HepG2 (cell line): Measurements from ENCODE around the gene SMIM14. TPM values are rescaled to one million over a fixed set of nuclear protein-coding genes. Genes with fewer than 3 reads are reported as not detected.

ENCODE experiments used
- ATAC-seq: fragments of 200-7000 bp; cut with Tn5 transposase; 3 replicates; pipeline ENCODE4 v1.9.1; 2020; ENCODE audit warnings: mild to moderate bottlenecking, moderate library complexity
- BruUV-seq: library from RNA; stranded (reverse); fragments of 400-500 nt; replicated peaks from 2 replicates; lab custom pipeline; 2021; lab: Mats Ljungman, UMichigan
- CTCF ChIA-PET: fragments of 300-600 bp; formaldehyde crosslinking; extraction: SDS; loops from one replicate; lab custom pipeline; 2021; ENCODE audit warnings: low total read pairs, inconsistent platforms, low intra/inter-chr PET ratio; lab: Yijun Ruan, JAX
- POLR2A ChIA-PET: fragments of 350-600 bp; sonication (Branson Sonifier 250); formaldehyde crosslinking; loops from one replicate; lab custom pipeline; 2020; ENCODE audit warnings: antibody characterized with exemption, inconsistent platforms; lab: Yijun Ruan, JAX
- DNase-seq: peaks from one replicate; pipeline ENCODE4 v3.0.0-alpha.2; 2015; ENCODE audit warnings: low spot score
- FAIRE-seq: peaks from 3 replicates; lab custom pipeline; 2011; peaks lifted over from hg19 to GRCh38; lab: Jason Lieb, UNC
- H2AFZ ChIP-seq: one replicate; pipeline ENCODE4 v1.6.1; 2011; ENCODE audit warnings: low read length, inconsistent platforms
- H3K27ac ChIP-seq: fragments of 300-600 bp; 3 replicates; pipeline ENCODE4 v1.8.0; 2011; ENCODE audit warnings: mixed run types, mild to moderate bottlenecking, mixed read lengths, low read length, inconsistent platforms; ENCODE audit not compliant: insufficient read depth; ENCODE audit errors: extremely low read length
- H3K27me3 ChIP-seq, 2 experiments: fragments of 200-600 bp in 1 of 2; 2 replicates in 1 of 2; 3 replicates in 1 of 2; pipeline versions ENCODE4 v1.6.0 to v1.8.0; 2011; ENCODE audit warnings: low read length in 2 of 2, mild to moderate bottlenecking in 2 of 2, moderate library complexity in 2 of 2, inconsistent platforms in 1 of 2; ENCODE audit not compliant: insufficient read depth in 2 of 2, control insufficient read depth in 1 of 2
- H3K36me3 ChIP-seq, 2 experiments: fragments of 200-600 bp in 1 of 2; replicated peaks in 1 of 2; 2 replicates in 1 of 2; 3 replicates in 1 of 2; pipeline versions ENCODE4 v1.5.1 to v1.8.0; 2011; ENCODE audit warnings: low read length in 2 of 2, inconsistent platforms in 1 of 2; ENCODE audit not compliant: insufficient read depth in 2 of 2, control insufficient read depth in 1 of 2
- H3K4me1 ChIP-seq: 2 replicates; pipeline ENCODE4 v1.5.1; 2012; ENCODE audit warnings: low read length, inconsistent platforms; ENCODE audit not compliant: insufficient read depth
- H3K4me2 ChIP-seq: 2 replicates; pipeline ENCODE4 v1.6.0; 2011; ENCODE audit warnings: low read depth, low read length, inconsistent platforms
- H3K4me3 ChIP-seq, 3 experiments: fragments of 200-600 bp in 1 of 3; sonication (generic), shearing (Covaris generic) in 1 of 3; replicated peaks in 1 of 3; 2 replicates each; pipeline ENCODE4 v1.5.1; 2011 to 2016; ENCODE audit warnings: low read length in 3 of 3, inconsistent platforms in 2 of 3, low read depth in 2 of 3, mild to moderate bottlenecking in 2 of 3, control low read depth in 1 of 3, mixed read lengths in 1 of 3; ENCODE audit not compliant: insufficient read depth in 1 of 3
- H3K79me2 ChIP-seq: one replicate; pipeline ENCODE4 v1.6.1; 2011; ENCODE audit warnings: low read length, inconsistent platforms; ENCODE audit not compliant: insufficient read depth
- H3K9ac ChIP-seq: 2 replicates; pipeline ENCODE4 v1.6.0; 2011; ENCODE audit warnings: mild to moderate bottlenecking, low read depth, low read length, inconsistent platforms; ENCODE audit not compliant: insufficient read depth
- H3K9me3 ChIP-seq: 2 replicates; pipeline ENCODE4 v1.5.1; 2012; ENCODE audit warnings: mild to moderate bottlenecking, low read length
- H4K20me1 ChIP-seq: 2 replicates; pipeline ENCODE4 v1.6.0; 2011; ENCODE audit warnings: inconsistent platforms, mild to moderate bottlenecking, low read length, moderate library complexity; ENCODE audit not compliant: insufficient read depth
- FOSL1 ChIP-seq: sonication (generic); formaldehyde crosslinking; IDR thresholded peaks from 2 replicates; pipeline ENCODE4 v1.9.0; 2021; ENCODE audit warnings: missing genetic modification reagents, borderline replicate concordance
- HNF1B ChIP-seq: sonication (generic); formaldehyde crosslinking; IDR thresholded peaks from 2 replicates; pipeline ENCODE4 v1.5.1; 2020; ENCODE audit warnings: mild to moderate bottlenecking, moderate library complexity, missing genetic modification reagents
- MED1 ChIP-seq: sonication (generic); formaldehyde crosslinking; IDR thresholded peaks from 2 replicates; pipeline ENCODE4 v1.4.0; 2020; ENCODE audit warnings: missing genetic modification reagents
- NFATC3 ChIP-seq: sonication (generic); formaldehyde crosslinking; IDR thresholded peaks from 2 replicates; pipeline ENCODE4 v1.5.1; 2020; ENCODE audit warnings: mild to moderate bottlenecking, missing genetic modification reagents
- SUZ12 ChIP-seq: fragments of 150-350 bp; IDR thresholded peaks from 2 replicates; pipeline ENCODE4 v1.6.1; 2014; ENCODE audit warnings: low read depth, low read length
- U2AF1 ChIP-seq: fragments of 200-400 bp; formaldehyde crosslinking; optimal IDR thresholded peaks from 2 replicates; pipeline ENCODE3; 2017; ENCODE audit warnings: mild to moderate bottlenecking, low read depth, low read length
- ZFP41 ChIP-seq: sonication (generic); formaldehyde crosslinking; IDR thresholded peaks from 2 replicates; pipeline ENCODE4 v1.4.0; 2020; ENCODE audit warnings: mild to moderate bottlenecking, missing genetic modification reagents, borderline replicate concordance
- ZMYM4 ChIP-seq: sonication (generic); formaldehyde crosslinking; IDR thresholded peaks from 2 replicates; pipeline ENCODE4 v1.8.1; 2023; ENCODE audit warnings: mild to moderate bottlenecking, missing genetic modification reagents
- ZNF552 ChIP-seq: sonication (generic); formaldehyde crosslinking; IDR thresholded peaks from 2 replicates; pipeline ENCODE4 v1.9.0; 2022; ENCODE audit warnings: missing genetic modification reagents, mild to moderate bottlenecking, borderline replicate concordance
- ZNF672 ChIP-seq: sonication (generic); formaldehyde crosslinking; IDR thresholded peaks from 2 replicates; pipeline ENCODE4 v1.8.1; 2022; ENCODE audit warnings: missing genetic modification reagents
- ZNF703 ChIP-seq: sonication (generic); formaldehyde crosslinking; IDR thresholded peaks from 2 replicates; pipeline ENCODE4 v1.5.1; 2020; ENCODE audit warnings: missing genetic modification reagents, mild to moderate bottlenecking, moderate library complexity, borderline replicate concordance
- ZNF713 ChIP-seq: sonication (generic); formaldehyde crosslinking; IDR thresholded peaks from 2 replicates; pipeline ENCODE4 v1.4.0; 2020; ENCODE audit warnings: mild to moderate bottlenecking, missing genetic modification reagents
- ZNF770 ChIP-seq: sonication (generic); formaldehyde crosslinking; IDR thresholded peaks from 2 replicates; pipeline ENCODE4 v1.5.0; 2020; ENCODE audit warnings: mild to moderate bottlenecking, missing genetic modification reagents
- WGBS: methylation state at CpG from one replicate; pipeline ENCODE4 v1.1.6; 2017; ENCODE audit warnings: low lambda C conversion rate; 5-methylcytosine and 5-hydroxymethylcytosine counted together
- in situ Hi-C: cut with HindIII; loops from 2 replicates; pipeline ENCODE4 v1.10.0; 2017; ENCODE audit warnings: low pct_unique_long_range_greater_than_20kb; ENCODE audit not compliant: extremely low pct_ligation_motif_present
- intact Hi-C: fragments of 100-400 bp; cut with micrococcal nuclease; formaldehyde crosslinking; loops from one replicate; pipeline ENCODE4 v1.10.0; 2022; ENCODE audit not compliant: unreplicated experiment
- polyA plus RNA-seq, 8 experiments: library from polyadenylated mRNA; depleted of rRNA in 3 of 8; stranded (reverse) in 7 of 8; unstranded in 1 of 8; fragments of >200 nt; fragmentation: Illumina TruSeq in 4 of 8; extraction: Trizol in 4 of 8; gene quantifications; 2 replicates each; pipeline versions ENCODE4 v1.2.1 to v1.2.3, GENCODE V29; 2011 to 2016; ENCODE audit warnings: low read depth in 4 of 8, missing spikeins in 1 of 8, mixed read lengths in 1 of 8; ENCODE audit not compliant: insufficient read depth in 1 of 8
- total RNA-seq, 5 experiments: library from RNA; depleted of rRNA; stranded (reverse); fragments of >200 nt; fragmentation: Illumina TruSeq; extraction: Trizol; gene quantifications; 2 replicates each; pipeline ENCODE4 v1.2.3, GENCODE V29; 2016; ENCODE audit warnings: low read depth in 1 of 5
- TF ChIP-seq, protein P1 (sequence below): sonication (generic); formaldehyde crosslinking; IDR thresholded peaks from 2 replicates; pipeline ENCODE4 v1.8.1; 2022; ENCODE audit warnings: mild to moderate bottlenecking, missing genetic modification reagents
- TF ChIP-seq, protein P2 (sequence below): sonication (generic); formaldehyde crosslinking; IDR thresholded peaks from 2 replicates; pipeline ENCODE4; 2020; ENCODE audit warnings: missing genetic modification reagents, mild to moderate bottlenecking, borderline replicate concordance

SMIM14 gene
- total and polyA plus RNA-seq, 2 of the 13 experiments (the other 11 are each of a cell fraction or from before 2014, with no cell fraction given) = 16.3 to 28.1 TPM

DNA sequence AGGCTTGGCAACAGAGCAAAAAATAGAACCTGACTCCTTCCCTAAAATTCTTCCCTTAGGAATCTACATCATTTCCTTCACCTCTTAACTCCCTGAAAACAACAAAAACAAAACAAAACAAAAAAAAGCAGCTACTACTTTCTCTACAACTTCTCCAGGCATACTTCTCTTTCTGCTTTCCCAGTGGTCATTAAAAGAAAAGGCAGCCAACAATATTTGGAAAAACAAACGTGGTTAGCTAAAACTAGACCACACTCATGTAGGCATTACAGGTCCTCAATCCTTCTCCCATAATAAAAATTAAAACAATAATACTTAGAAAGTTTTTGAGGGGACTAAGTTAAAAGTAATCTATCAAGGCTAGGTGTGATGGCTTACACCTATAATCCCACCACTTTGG is 29.0 kb upstream of the SMIM14 start:
- no peak overlapping the region for H3K27ac ChIP-seq
- FAIRE-seq = no peak
- no peak overlapping the region for H3K9ac ChIP-seq
- 12% methylated on average over 1 of the region's 1 CpG for WGBS
- no peaks in the 10 kb centered on the region for H3K27me3 ChIP-seq
- in situ Hi-C loops = no loop called here
- no peak overlapping the region for H2AFZ ChIP-seq
- no peak for DNase-seq
- no peak overlapping the region for H3K4me2 ChIP-seq
- peaks cover 24% of the 10 kb centered on the region for H3K4me1 ChIP-seq
- H3K79me2 ChIP-seq = no peaks in the 10 kb centered on the region
- ChIA-PET CTCF (no interaction called here), POLR2A (interaction anchor here (2.1 kb wide), 1 partner anchor 29 kb away, joined by 4 read pairs; the partner anchor contains the start of gene SMIM14)
- no peaks in the 10 kb centered on the region for H3K9me3 ChIP-seq
- BruUV-seq = no TSS peak
- intact Hi-C loops = no loop called here
- no peaks in the 10 kb centered on the region for H3K36me3 ChIP-seq
- H4K20me1 ChIP-seq = no peaks in the 10 kb centered on the region
- no peak for ATAC-seq
- H3K4me3 ChIP-seq = no peak overlapping the region
- no peak for TF ChIP-seq FOSL1 (CRISPR knock-in tag)
- TF ChIP-seq MED1 (CRISPR knock-in tag) = no peak
- TF ChIP-seq ZNF672 (CRISPR knock-in tag) = no peak
- no peak for TF ChIP-seq ZMYM4 (CRISPR knock-in tag)
- TF ChIP-seq SUZ12 = no peak
- TF ChIP-seq U2AF1 = no peak
- no peak for TF ChIP-seq ZNF552 (CRISPR knock-in tag)
- no peak for TF ChIP-seq HNF1B
- TF ChIP-seq ZFP41 (CRISPR knock-in tag) = no peak
- TF ChIP-seq, protein P1, sequence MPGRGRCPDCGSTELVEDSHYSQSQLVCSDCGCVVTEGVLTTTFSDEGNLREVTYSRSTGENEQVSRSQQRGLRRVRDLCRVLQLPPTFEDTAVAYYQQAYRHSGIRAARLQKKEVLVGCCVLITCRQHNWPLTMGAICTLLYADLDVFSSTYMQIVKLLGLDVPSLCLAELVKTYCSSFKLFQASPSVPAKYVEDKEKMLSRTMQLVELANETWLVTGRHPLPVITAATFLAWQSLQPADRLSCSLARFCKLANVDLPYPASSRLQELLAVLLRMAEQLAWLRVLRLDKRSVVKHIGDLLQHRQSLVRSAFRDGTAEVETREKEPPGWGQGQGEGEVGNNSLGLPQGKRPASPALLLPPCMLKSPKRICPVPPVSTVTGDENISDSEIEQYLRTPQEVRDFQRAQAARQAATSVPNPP (CRISPR knock-in tag) = no peak
- no peak for TF ChIP-seq ZNF770
- TF ChIP-seq, protein P2, sequence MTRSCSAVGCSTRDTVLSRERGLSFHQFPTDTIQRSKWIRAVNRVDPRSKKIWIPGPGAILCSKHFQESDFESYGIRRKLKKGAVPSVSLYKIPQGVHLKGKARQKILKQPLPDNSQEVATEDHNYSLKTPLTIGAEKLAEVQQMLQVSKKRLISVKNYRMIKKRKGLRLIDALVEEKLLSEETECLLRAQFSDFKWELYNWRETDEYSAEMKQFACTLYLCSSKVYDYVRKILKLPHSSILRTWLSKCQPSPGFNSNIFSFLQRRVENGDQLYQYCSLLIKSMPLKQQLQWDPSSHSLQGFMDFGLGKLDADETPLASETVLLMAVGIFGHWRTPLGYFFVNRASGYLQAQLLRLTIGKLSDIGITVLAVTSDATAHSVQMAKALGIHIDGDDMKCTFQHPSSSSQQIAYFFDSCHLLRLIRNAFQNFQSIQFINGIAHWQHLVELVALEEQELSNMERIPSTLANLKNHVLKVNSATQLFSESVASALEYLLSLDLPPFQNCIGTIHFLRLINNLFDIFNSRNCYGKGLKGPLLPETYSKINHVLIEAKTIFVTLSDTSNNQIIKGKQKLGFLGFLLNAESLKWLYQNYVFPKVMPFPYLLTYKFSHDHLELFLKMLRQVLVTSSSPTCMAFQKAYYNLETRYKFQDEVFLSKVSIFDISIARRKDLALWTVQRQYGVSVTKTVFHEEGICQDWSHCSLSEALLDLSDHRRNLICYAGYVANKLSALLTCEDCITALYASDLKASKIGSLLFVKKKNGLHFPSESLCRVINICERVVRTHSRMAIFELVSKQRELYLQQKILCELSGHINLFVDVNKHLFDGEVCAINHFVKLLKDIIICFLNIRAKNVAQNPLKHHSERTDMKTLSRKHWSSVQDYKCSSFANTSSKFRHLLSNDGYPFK (CRISPR knock-in tag) = no peak
- no peak for TF ChIP-seq ZNF713 (CRISPR knock-in tag)
- TF ChIP-seq ZNF703 (CRISPR knock-in tag) = no peak
- no peak for TF ChIP-seq NFATC3 (CRISPR knock-in tag)
